GM12878 (cell line): ENCODE results near the gene HOXD12. TPM values are rescaled to one million over a fixed set of nuclear protein-coding genes. Genes with fewer than 3 reads are reported as not detected.
A peak's percentile ranks its signal among the peaks of the same experiment; 100 is the strongest.

ENCODE experiments used
- ATAC-seq: fragments of 200-7000 bp; cut with Tn5 transposase; 3 replicates; pipeline ENCODE4 v1.9.1; 2020; ENCODE audit warnings: mild to moderate bottlenecking, moderate library complexity
- BruUV-seq: library from RNA; stranded (reverse); fragments of 400-500 nt; replicated peaks from 2 replicates; lab custom pipeline; 2021; lab: Mats Ljungman, UMichigan
- CTCF ChIA-PET: fragments of 300-600 bp; sonication (Branson Sonifier 250); formaldehyde crosslinking; extraction: SDS; loops from one replicate; lab custom pipeline; 2021; ENCODE audit warnings: inconsistent platforms; lab: Yijun Ruan, JAX
- POLR2A ChIA-PET: fragments of 350-600 bp; formaldehyde crosslinking; extraction: SDS; loops from one replicate; lab custom pipeline; 2021; ENCODE audit warnings: inconsistent platforms; lab: Charles Lee
- RAD21 ChIA-PET: fragments of 300-600 bp; sonication (Branson Sonifier 250); formaldehyde crosslinking; loops from one replicate; lab custom pipeline; 2023; ENCODE audit warnings: antibody characterized with exemption; ENCODE audit not compliant: unreplicated experiment; lab: Charles Lee
- SMC1A ChIA-PET: fragments of 300-600 bp; sonication (Branson Sonifier 250); formaldehyde crosslinking; loops from one replicate; lab custom pipeline; 2023; ENCODE audit not compliant: unreplicated experiment, uncharacterized antibody; lab: Charles Lee
- DNase-seq: peaks from one replicate; pipeline ENCODE4 v3.0.0-alpha.2; 2011; ENCODE audit warnings: low read depth, low spot score
- FAIRE-seq: peaks from 3 replicates; lab custom pipeline; 2011; peaks lifted over from hg19 to GRCh38; lab: Jason Lieb, UNC
- H2AFZ ChIP-seq: 2 replicates; pipeline ENCODE4 v1.6.0; 2011; ENCODE audit warnings: low read depth, low read length, control low read depth; ENCODE audit not compliant: control insufficient read depth
- H3K27ac ChIP-seq: 2 replicates; pipeline ENCODE4 v1.5.1; 2011; ENCODE audit warnings: control low read depth; ENCODE audit not compliant: control insufficient read depth, insufficient read depth
- H3K27me3 ChIP-seq, 2 experiments: replicated peaks in 1 of 2; 2 replicates each; pipeline versions ENCODE4 v1.6.0 to v1.6.1; 2011; ENCODE audit warnings: low read length in 1 of 2; ENCODE audit not compliant: control insufficient read depth in 2 of 2, insufficient read depth in 2 of 2
- H3K36me3 ChIP-seq, 2 experiments: 2 replicates each; pipeline ENCODE4 v1.5.1; 2011; ENCODE audit warnings: low read length in 1 of 2; ENCODE audit not compliant: control insufficient read depth in 2 of 2, insufficient read depth in 2 of 2
- H3K4me1 ChIP-seq: 2 replicates; pipeline ENCODE4 v1.6.1; 2011; ENCODE audit warnings: mild to moderate bottlenecking, low read length, moderate library complexity, mixed read lengths; ENCODE audit not compliant: control insufficient read depth, insufficient read depth
- H3K4me2 ChIP-seq: 2 replicates; pipeline ENCODE4 v1.6.0; 2011; ENCODE audit warnings: control low read depth; ENCODE audit not compliant: control insufficient read depth, insufficient read depth
- H3K4me3 ChIP-seq: fragments of 200-600 bp; sonication (generic); 2 replicates; pipeline ENCODE4 v1.5.1; 2016
- H3K79me2 ChIP-seq: 2 replicates; pipeline ENCODE4 v1.6.0; 2011; ENCODE audit warnings: low read length; ENCODE audit not compliant: control insufficient read depth, insufficient read depth
- H3K9ac ChIP-seq: 2 replicates; pipeline ENCODE4 v1.8.0; 2011; ENCODE audit warnings: low read length, control low read depth, mixed read lengths; ENCODE audit not compliant: control insufficient read depth, insufficient read depth
- H3K9me3 ChIP-seq: replicated peaks from 3 replicates; pipeline ENCODE4 v1.5.1; 2011; ENCODE audit warnings: mild to moderate bottlenecking, low read length; ENCODE audit not compliant: control insufficient read depth, insufficient read depth
- H4K20me1 ChIP-seq: 2 replicates; pipeline ENCODE4 v1.6.0; 2011; ENCODE audit not compliant: control insufficient read depth, insufficient read depth
- BACH1 ChIP-seq: fragments of 450-650 bp; IDR thresholded peaks from 2 replicates; pipeline ENCODE4 v1.6.1; 2017; ENCODE audit warnings: mild to moderate bottlenecking, borderline replicate concordance
- BCL11A ChIP-seq: IDR thresholded peaks from 2 replicates; pipeline ENCODE4 v1.6.1; 2011; ENCODE audit warnings: low read depth, low read length
- BCL3 ChIP-seq: IDR thresholded peaks from 2 replicates; pipeline ENCODE4 v1.6.1; 2011; ENCODE audit warnings: borderline replicate concordance, low read depth, mild to moderate bottlenecking, moderate library complexity, low read length; ENCODE audit not compliant: insufficient read depth, poor library complexity, severe bottlenecking
- HDAC6 ChIP-seq: fragments of 200-600 bp; sonication (generic); IDR thresholded peaks from one replicate; pipeline ENCODE4 v1.8.0; 2017; ENCODE audit warnings: antibody characterized with exemption; ENCODE audit not compliant: unreplicated experiment
- IRF4 ChIP-seq: IDR thresholded peaks from 2 replicates; pipeline ENCODE4 v1.6.1; 2011; ENCODE audit warnings: low read depth, low read length
- NRF1 ChIP-seq: conservative IDR thresholded peaks from 2 replicates; pipeline ENCODE4 v1.6.1; 2011; ENCODE audit warnings: mild to moderate bottlenecking, low read depth, low read length, improper control_type of control experiment
- RELA ChIP-seq: fragments of 450-650 bp; IDR thresholded peaks from 2 replicates; pipeline ENCODE4 v1.8.0; 2014; ENCODE audit warnings: borderline replicate concordance; ENCODE audit not compliant: partially characterized antibody
- RUNX3 ChIP-seq: IDR thresholded peaks from 2 replicates; pipeline ENCODE4 v1.6.1; 2012; ENCODE audit warnings: low read length, inconsistent platforms
- ZBTB11 ChIP-seq: fragments of 450-650 bp; formaldehyde crosslinking; IDR thresholded peaks from 2 replicates; pipeline ENCODE4 v1.5.0; 2022; ENCODE audit warnings: mild to moderate bottlenecking, missing genetic modification characterization
- WGBS: methylation state at CpG from one replicate; pipeline ENCODE4 v1.1.6; 2016; ENCODE audit warnings: low lambda C conversion rate; ENCODE audit not compliant: insufficient replicate concordance, insufficient coverage; ENCODE audit errors: missing lambda C conversion rate; 5-methylcytosine and 5-hydroxymethylcytosine counted together
- in situ Hi-C: fragments of 300-500 bp; cut with MboI; formaldehyde crosslinking; loops from 9 replicates; pipeline ENCODE4 v1.14.3; 2018; ENCODE audit warnings: mixed read lengths
- intact Hi-C: fragments of 100-400 bp; cut with micrococcal nuclease; formaldehyde crosslinking; loops from one replicate; pipeline ENCODE4 v1.14.2; 2022; ENCODE audit not compliant: unreplicated experiment
- polyA plus RNA-seq, 11 experiments: library from polyadenylated mRNA; depleted of rRNA in 4 of 11; unstranded in 6 of 11; stranded (reverse) in 5 of 11; fragments of >200 nt; fragmentation: Nextera tagmentation in 4 of 11; fragmentation: Illumina TruSeq in 1 of 11; extraction: Ambion mirVana in 4 of 11; extraction: Trizol in 1 of 11; gene quantifications; 1 replicate in 1 of 11; 2 replicates in 10 of 11; pipeline versions ENCODE4 v1.2.1 to v1.2.3, GENCODE V29; 2011 to 2016; ENCODE audit warnings: inconsistent platforms in 2 of 11, missing spikeins in 2 of 11, low read depth in 1 of 11
- total RNA-seq, 4 experiments: library from RNA; depleted of rRNA in 3 of 4; stranded (reverse); fragments of >200 nt in 3 of 4; fragmentation: Illumina TruSeq in 1 of 4; extraction: Trizol in 1 of 4; gene quantifications; 2 replicates each; pipeline versions ENCODE4 v1.2.1 to v1.2.3, GENCODE V29; 2013 to 2021

HOXD12 gene
- total and polyA plus RNA-seq, 10 of the 15 experiments (the other 5 are each of a cell fraction or from before 2014, with no cell fraction given): not detected

- H3K79me2 ChIP-seq: no peaks in the 10 kb centered on the region
- peaks cover 5 to 16% of the 10 kb centered on the region in 2 experiments for H3K27me3 ChIP-seq
- no peaks in the 10 kb centered on the region for H3K4me1 ChIP-seq
- BruUV-seq: no TSS peak
- WGBS: 0% methylated on average over 2 of the region's 2 CpGs
- TF ChIP-seq BACH1 (no peak), BCL11A (no peak), RUNX3 (0 out of 2 replicates have a peak, but pooled peaks have one; percentile 15), ZBTB11 (CRISPR knock-in tag) (no peak), BCL3 (no peak), NRF1 (no peak), HDAC6 (no peak), RELA (no peak), IRF4 (no peak)
- in situ Hi-C loops: loop anchor here (25.0 kb wide), 1 partner anchor 1200 kb away; no protein-coding TSS in a partner anchor
- no peak overlapping the region for H2AFZ ChIP-seq
- H3K36me3 ChIP-seq: no peaks in the 10 kb centered on the region
- H3K4me3 ChIP-seq: no peak overlapping the region
- FAIRE-seq (no peak), ATAC-seq (no peak), DNase-seq (no peak)
- RAD21 ChIA-PET: interaction anchor here (2.3 kb wide), 1 partner anchor 417 kb away, joined by 11 read pairs; no protein-coding TSS in a partner anchor
- CTCF ChIA-PET: interaction anchor here (0.9 kb wide), 2 partner anchors 318 to 417 kb away, joined by 3 to 4 read pairs; no protein-coding TSS in a partner anchor
- H3K27ac ChIP-seq: no peak overlapping the region
- POLR2A ChIA-PET: no interaction called here
- intact Hi-C loops: no loop called here
- H3K9ac ChIP-seq: no peak overlapping the region
- no peaks in the 10 kb centered on the region for H4K20me1 ChIP-seq
- SMC1A ChIA-PET: interaction anchor here (1.0 to 5.3 kb wide), 2 partner anchors 317 to 416 kb away, joined by 3 to 58 read pairs; no protein-coding TSS in a partner anchor
- H3K9me3 ChIP-seq: no peaks in the 10 kb centered on the region; the same call in 2 of the 3 replicates
- H3K4me2 ChIP-seq: no peak overlapping the region
These were observed 37.6 kb downstream of the HOXD12 start for GRCh38 chr2:176137252-176137580.
